Tongue (tissue), 2 donors: Measurements from ENCODE around the gene SNRNP25. TPM values are rescaled to one million over a fixed set of nuclear protein-coding genes. Genes with fewer than 3 reads are reported as not detected.
"Not testable (repeated sequence)": the region's sequence is repeated elsewhere in the genome, so short reads cannot be mapped to it uniquely, and the experiment has no call there.

Experiments
- DNase-seq: peaks from one replicate; pipeline ENCODE4 v3.0.0-alpha.2; 2015
- total RNA-seq: library from RNA; depleted of rRNA; stranded (reverse); fragments of >200 nt; gene quantifications from one replicate; pipeline ENCODE4 v1.2.3, GENCODE V29; 2014

The SNRNP25 gene
- 13.0 TPM for total RNA-seq

DNA sequence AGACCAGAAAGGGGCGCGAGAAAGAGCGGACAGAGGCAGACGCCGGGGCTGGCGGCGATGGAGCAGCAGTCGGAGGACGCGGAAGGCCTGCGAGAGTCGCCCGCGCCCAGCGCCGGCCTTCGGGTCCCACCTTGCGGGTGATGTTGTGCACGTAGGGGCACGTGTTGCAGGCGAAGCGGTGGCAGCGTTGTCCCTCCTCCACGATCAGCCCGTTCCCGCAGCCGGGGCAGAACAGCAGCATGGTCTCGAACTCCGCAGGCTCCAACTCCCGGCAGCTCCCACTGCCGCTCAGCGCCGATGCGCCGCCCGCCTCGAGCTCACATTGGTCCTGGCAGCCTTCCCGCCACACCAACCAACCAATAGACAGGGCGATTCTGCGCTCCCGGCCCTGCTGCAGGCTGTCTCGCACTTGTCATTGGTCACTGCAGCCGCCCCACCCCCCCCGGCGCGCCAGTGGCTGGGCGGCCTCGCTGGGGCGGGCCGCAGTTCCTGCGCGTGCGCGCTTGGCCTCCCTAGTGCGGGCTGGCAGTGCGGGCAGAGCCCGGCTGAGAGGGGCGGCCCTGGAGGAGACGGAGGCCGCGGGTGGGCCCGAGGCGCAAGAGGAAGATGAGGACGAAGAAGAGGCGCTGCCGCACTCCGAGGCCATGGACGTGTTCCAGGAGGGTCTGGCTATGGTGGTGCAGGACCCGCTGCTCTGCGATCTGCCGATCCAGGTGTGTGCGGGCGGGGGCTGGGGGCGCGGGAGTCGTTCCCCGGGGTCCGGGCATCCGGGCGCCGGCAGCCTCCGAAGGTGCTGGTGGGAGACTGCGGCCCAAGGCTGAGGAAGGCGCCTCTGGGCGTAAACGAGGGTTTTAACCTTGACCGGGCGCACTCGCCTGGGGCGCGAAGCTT, at the start of gene SNRNP25, which contains the start of gene POLR3K:
Gene SNRNP25, plus strand, starts transcription at position 483 of the 891 bp plus-strand sequence. Its CDS starts 189 bp downstream, at position 672.
Gene POLR3K, minus strand, starts transcription at position 263 of the 891 bp plus-strand sequence. Its CDS starts 22 bp downstream, at position 241.
- DNase-seq = peak; percentile 99

- no peak for DNase-seq
Measured at GRCh38 chr16:9903-10665, 43.5 kb upstream of the SNRNP25 start.

- DNase-seq = not testable (repeated sequence)
Measured at GRCh38 chr16:10772-11171, 42.9 kb upstream of the SNRNP25 start.

GRCh38 chr16:17062-17765, 36.4 kb upstream of the SNRNP25 start:
- DNase-seq = not testable (repeated sequence)

DNA sequence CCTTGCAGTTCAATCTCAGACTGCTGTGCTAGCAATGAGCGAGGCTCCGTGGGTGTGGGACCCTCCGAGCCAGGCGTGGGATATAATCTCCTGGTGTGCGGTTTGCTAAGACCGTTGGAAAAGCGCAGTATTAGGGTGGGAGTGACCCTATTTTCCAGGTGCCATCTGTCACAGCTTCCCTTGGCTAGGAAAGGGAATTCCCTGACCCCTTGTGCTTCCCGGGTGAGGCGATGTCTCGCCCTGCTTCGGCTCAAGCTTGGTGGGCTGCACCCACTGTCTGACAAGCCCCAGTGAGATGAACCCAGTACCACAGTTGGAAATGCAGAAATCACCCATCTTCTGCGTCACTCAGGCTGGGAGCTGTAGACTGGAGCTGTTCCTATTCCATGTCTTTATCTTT, 32.7 kb upstream of the SNRNP25 start:
- DNase-seq = not testable (repeated sequence)

- not testable (repeated sequence) for DNase-seq
Measured at GRCh38 chr16:24151-24550, 29.5 kb upstream of the SNRNP25 start.

- not testable (repeated sequence) for DNase-seq
Measured at GRCh38 chr16:25926-26348, 27.7 kb upstream of the SNRNP25 start.

GRCh38 chr16:30627-31026, 23.0 kb upstream of the SNRNP25 start:
- not testable (repeated sequence) for DNase-seq

DNA sequence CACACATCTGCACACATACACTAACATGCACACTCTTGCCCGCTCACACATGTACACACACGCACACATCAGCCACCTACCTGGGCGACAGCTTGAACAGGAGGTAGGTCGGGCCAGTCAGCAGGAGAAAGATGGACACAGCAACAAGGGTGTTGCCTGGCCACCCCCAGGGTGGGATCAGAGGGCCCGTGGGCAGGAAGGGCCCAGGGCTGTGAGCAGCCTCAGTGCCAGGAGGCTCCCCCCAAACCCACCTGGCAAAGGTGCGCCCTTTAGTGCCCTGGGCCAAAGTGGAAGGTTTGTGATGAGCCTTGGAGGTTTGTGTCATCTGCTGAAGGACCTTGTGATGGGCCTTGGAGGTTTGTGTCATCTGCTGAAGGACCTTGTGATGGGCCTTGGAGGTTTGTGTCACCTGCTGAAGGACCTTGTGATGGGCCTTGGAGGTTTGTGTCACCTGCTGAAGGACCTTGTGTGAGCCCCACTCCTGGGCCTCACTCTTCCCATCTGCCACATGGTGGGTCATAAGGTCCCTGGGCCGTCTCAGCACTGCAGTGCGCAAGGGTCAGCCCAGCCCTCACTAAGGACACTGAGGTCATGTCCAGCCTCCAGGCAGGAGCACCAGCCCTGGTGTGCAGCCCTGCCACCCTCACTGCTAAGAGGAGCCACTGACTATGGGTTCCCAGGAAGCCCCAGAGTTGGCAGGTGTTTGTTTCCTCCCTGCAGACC, 20.3 kb upstream of the SNRNP25 start:
- DNase-seq = not testable (repeated sequence)

- no peak for DNase-seq
Measured at GRCh38 chr16:33877-34647, 19.6 kb upstream of the SNRNP25 start.

- DNase-seq = no peak
Measured at GRCh38 chr16:34648-34987, 19.0 kb upstream of the SNRNP25 start.

- no peak for DNase-seq
Measured at GRCh38 chr16:35011-35677, 18.5 kb upstream of the SNRNP25 start.

DNA sequence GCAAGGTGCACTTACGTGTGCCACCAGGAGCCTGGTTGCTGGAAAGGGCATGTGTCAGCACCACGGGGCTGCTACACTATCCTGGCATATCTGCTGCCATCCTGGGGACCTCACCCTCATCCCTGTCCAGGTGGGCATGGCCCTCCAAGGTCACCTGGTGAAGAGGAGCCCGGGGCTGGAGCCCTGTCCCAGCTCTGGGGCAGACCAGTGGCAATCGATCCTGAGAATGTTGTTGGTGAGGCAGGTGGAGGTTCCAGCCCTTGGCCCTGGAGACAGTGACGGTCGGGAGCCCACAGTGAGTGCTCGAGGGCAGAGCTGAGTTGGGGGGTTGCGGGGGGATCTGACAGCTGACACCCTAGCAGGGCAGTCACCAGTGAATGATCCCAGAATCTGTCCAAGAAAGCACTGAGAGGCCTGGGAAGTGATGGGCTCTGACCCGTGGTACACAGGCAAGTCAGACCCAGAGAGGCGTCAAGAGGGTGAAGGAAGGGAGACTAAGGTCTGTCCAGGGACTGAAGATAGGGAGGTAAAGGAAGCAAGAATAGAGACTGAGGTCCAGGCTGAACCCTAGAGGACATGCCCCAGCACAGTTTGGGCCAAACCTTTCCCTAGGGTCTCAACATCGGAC, 17.8 kb upstream of the SNRNP25 start:
- DNase-seq = no peak

- no peak for DNase-seq
Measured at GRCh38 chr16:36336-36984, 17.2 kb upstream of the SNRNP25 start.

DNA sequence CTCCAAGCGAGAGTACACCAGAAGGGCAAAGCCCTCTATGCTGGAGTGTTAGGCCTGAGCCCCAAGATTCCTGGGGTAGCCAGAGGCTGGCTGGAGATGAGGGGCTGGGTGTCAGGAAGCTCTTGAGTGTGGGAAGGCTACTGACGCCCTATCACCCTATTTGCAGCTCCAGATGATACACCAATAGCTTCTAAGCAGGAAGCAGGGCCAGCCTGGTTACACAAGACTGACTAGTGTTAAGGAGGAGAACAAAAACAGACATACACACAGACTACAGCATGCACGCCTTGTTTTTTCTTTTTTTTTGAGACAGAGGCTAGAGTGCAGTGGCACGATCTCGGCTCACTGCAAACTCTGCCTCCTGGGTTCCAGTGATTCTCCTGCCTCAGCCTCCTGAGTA, 16.1 kb upstream of the SNRNP25 start:
- no peak for DNase-seq

DNA sequence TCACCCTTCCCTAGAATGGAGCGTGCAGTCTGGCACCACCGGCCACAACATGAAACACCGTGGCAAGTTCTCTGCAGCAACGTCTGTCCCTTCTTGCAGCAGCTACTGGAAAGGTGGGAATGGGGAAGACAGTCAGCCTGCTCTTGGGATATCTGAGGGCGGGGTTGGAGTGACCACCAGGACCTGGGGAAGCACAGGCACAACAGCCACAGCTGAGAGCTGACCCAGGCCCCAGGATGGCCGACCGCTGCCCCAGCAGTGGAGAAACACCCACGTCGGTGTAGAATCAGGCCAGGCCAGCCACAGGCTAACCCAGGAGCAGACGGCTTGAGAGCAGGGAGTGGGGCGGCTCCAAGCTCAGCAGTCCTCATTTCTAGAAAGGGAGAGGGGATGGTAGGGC, 15.4 kb upstream of the SNRNP25 start:
- not testable (repeated sequence) for DNase-seq

GRCh38 chr16:38941-39892, 14.4 kb upstream of the SNRNP25 start:
- DNase-seq = no peak

DNA sequence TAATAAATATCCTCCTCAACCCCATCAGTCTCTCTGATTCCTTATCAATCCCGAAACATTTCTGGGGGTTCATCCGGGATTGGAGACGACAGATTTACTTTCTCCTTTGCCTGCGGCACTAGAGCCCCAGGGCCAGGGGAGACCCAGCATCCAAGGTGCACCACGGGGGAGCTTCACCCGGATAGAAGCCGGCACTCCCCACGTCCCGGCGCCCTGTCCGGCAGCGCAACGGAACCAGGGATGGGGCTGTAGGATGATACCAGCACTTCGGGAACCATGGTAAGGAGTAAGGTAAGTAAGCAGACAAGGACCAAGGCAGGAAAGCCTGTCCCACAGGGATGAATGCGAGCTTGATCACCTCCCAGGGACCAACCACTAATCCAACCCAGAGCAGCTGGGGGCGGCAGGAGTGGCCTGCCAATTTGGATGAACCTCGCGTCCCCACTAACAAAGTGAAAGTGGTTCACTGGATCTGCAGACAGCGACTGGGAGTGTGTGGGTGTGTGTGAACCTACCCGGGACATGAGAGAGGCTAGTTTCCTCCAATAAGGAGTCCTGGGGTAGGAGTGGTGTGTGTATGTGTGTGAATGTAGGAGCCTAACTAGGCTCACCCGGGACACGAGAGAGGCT, 12.1 kb upstream of the SNRNP25 start:
- no peak for DNase-seq
